SK-N-SH (cell line): ENCODE measurements around the gene CSTF2T. TPM values are rescaled to one million over a fixed set of nuclear protein-coding genes. Genes with fewer than 3 reads are reported as not detected.

Experiments
- CTCF ChIA-PET: fragments of 300-600, 350-600 bp; formaldehyde crosslinking; extraction: SDS; loops from one replicate; lab custom pipeline; 2021; lab: Yijun Ruan, JAX
- POLR2A ChIA-PET: fragments of 350-600 bp; sonication (Branson Sonifier 250); formaldehyde crosslinking; extraction: SDS; loops from one replicate; lab custom pipeline; 2020; ENCODE audit warnings: antibody characterized with exemption, inconsistent platforms; lab: Yijun Ruan, JAX
- DNase-seq: peaks from one replicate; pipeline ENCODE4 v3.0.0; 2012
- H2AFZ ChIP-seq: fragments of 200-600 bp; sonication (generic); 2 replicates; pipeline ENCODE4 v1.8.1; 2016; ENCODE audit warnings: antibody characterized with exemption, mild to moderate bottlenecking, low read depth
- H3F3A ChIP-seq: fragments of 200-600 bp; sonication (generic); replicated peaks from 2 replicates; pipeline ENCODE3; 2016; ENCODE audit warnings: antibody characterized with exemption, mild to moderate bottlenecking; ENCODE audit not compliant: insufficient read depth
- H3K27ac ChIP-seq, 2 experiments: fragments of 200-500 bp in 1 of 2; fragments of 200-600 bp in 1 of 2; sonication (Bioruptor generic) in 1 of 2; sonication (generic), shearing (Covaris generic) in 1 of 2; 2 replicates each; pipeline versions ENCODE4 v1.5.1 to v1.6.1; 2014 to 2016; ENCODE audit warnings: low read depth in 2 of 2, inconsistent platforms in 1 of 2, low read length in 1 of 2, mild to moderate bottlenecking in 1 of 2, mixed read lengths in 1 of 2
- H3K27me3 ChIP-seq: fragments of 200-600 bp; sonication (generic), shearing (Covaris generic); 2 replicates; pipeline ENCODE4 v1.6.1; 2016; ENCODE audit warnings: mixed run types; ENCODE audit not compliant: insufficient read depth
- H3K36me3 ChIP-seq, 2 experiments: fragments of 200-500 bp in 1 of 2; fragments of 200-600 bp in 1 of 2; sonication (Bioruptor generic) in 1 of 2; sonication (generic) in 1 of 2; replicated peaks in 1 of 2; 2 replicates each; pipeline versions ENCODE3 to v1.5.1; 2014 to 2016; ENCODE audit warnings: low read length in 1 of 2, mild to moderate bottlenecking in 1 of 2; ENCODE audit not compliant: insufficient read depth in 2 of 2, control insufficient read depth in 1 of 2
- H3K4me1 ChIP-seq, 2 experiments: fragments of 200-500 bp in 1 of 2; fragments of 200-600 bp in 1 of 2; sonication (Bioruptor generic) in 1 of 2; sonication (generic), shearing (Covaris generic) in 1 of 2; 2 replicates each; pipeline versions ENCODE4 v1.5.1 to v1.6.1; 2014 to 2016; ENCODE audit warnings: low read depth in 1 of 2, low read length in 1 of 2, mixed run types in 1 of 2; ENCODE audit not compliant: insufficient read depth in 2 of 2, control insufficient read depth in 1 of 2
- H3K4me2 ChIP-seq: fragments of 200-600 bp; sonication (generic), shearing (Covaris generic); 2 replicates; pipeline ENCODE4 v1.6.1; 2017; ENCODE audit warnings: mixed run types
- H3K4me3 ChIP-seq, 2 experiments: fragments of 200-500 bp in 1 of 2; fragments of 200-600 bp in 1 of 2; sonication (Bioruptor generic) in 1 of 2; sonication (generic), shearing (Covaris generic) in 1 of 2; 2 replicates each; pipeline versions ENCODE4 v1.5.1 to v1.8.1; 2014 to 2016; ENCODE audit warnings: low read depth in 2 of 2, inconsistent platforms in 1 of 2, low read length in 1 of 2, mild to moderate bottlenecking in 1 of 2, mixed read lengths in 1 of 2, moderate library complexity in 1 of 2
- H3K79me2 ChIP-seq: fragments of 200-600 bp; sonication (generic); 2 replicates; pipeline ENCODE4 v1.8.1; 2017; ENCODE audit warnings: mild to moderate bottlenecking; ENCODE audit not compliant: insufficient read depth
- H3K9ac ChIP-seq: fragments of 200-600 bp; sonication (generic); 2 replicates; pipeline ENCODE4 v1.6.1; 2017; ENCODE audit warnings: mixed run types
- H3K9me2 ChIP-seq: fragments of 200-600 bp; sonication (generic); 2 replicates; pipeline ENCODE4 v1.6.1; 2017; ENCODE audit warnings: mixed run types
- H3K9me3 ChIP-seq: fragments of 200-600 bp; sonication (generic); 2 replicates; pipeline ENCODE4 v1.6.1; 2017; ENCODE audit warnings: mixed run types, mild to moderate bottlenecking, moderate library complexity
- H4K20me1 ChIP-seq: fragments of 200-600 bp; sonication (generic); 2 replicates; pipeline ENCODE4 v1.6.1; 2017; ENCODE audit warnings: mild to moderate bottlenecking, mixed run types; ENCODE audit not compliant: insufficient read depth
- CHD2 ChIP-seq: fragments of 150-350 bp; IDR thresholded peaks from 2 replicates; pipeline ENCODE4 v1.6.1; 2018; ENCODE audit warnings: low read length; ENCODE audit not compliant: partially characterized antibody
- CTCF ChIP-seq: fragments of 200-600 bp; sonication (generic); IDR thresholded peaks from 2 replicates; pipeline ENCODE4 v1.6.1; 2017; ENCODE audit warnings: antibody characterized with exemption, mild to moderate bottlenecking, moderate library complexity
- EP300 ChIP-seq, 2 experiments: IDR thresholded peaks; 2 replicates each; pipeline versions ENCODE4 v1.4.0 to v1.6.1; 2012; ENCODE audit warnings: borderline replicate concordance in 1 of 2, low read depth in 1 of 2, low read length in 1 of 2
- EZH2phosphoT487 ChIP-seq: fragments of 200-600 bp; sonication (generic); IDR thresholded peaks from 2 replicates; pipeline ENCODE4 v1.6.1; 2017; ENCODE audit warnings: low read depth, mixed run types, mild to moderate bottlenecking, antibody characterized with exemption, moderate library complexity, borderline replicate concordance
- FOSL2 ChIP-seq: IDR thresholded peaks from 2 replicates; pipeline ENCODE4 v1.4.0; 2012; ENCODE audit warnings: low read depth, mild to moderate bottlenecking, moderate library complexity, borderline replicate concordance
- JUND ChIP-seq: IDR thresholded peaks from 2 replicates; pipeline ENCODE4 v1.4.0; 2012
- NFIC ChIP-seq: IDR thresholded peaks from 2 replicates; pipeline ENCODE4 v1.4.0; 2012; ENCODE audit warnings: borderline replicate concordance
- NRF1 ChIP-seq: IDR thresholded peaks from 2 replicates; pipeline ENCODE4 v1.6.1; 2012; ENCODE audit warnings: low read depth, mild to moderate bottlenecking, low read length
- PBX3 ChIP-seq: IDR thresholded peaks from 2 replicates; pipeline ENCODE4; 2012
- RAD21 ChIP-seq: IDR thresholded peaks from 2 replicates; pipeline ENCODE4 v1.6.1; 2012; ENCODE audit warnings: mild to moderate bottlenecking, low read length
- TEAD4 ChIP-seq: IDR thresholded peaks from 2 replicates; pipeline ENCODE4 v1.4.0; 2012; ENCODE audit warnings: mild to moderate bottlenecking, borderline replicate concordance; ENCODE audit not compliant: insufficient read depth
- USF1 ChIP-seq: IDR thresholded peaks from 2 replicates; pipeline ENCODE4 v1.4.0; 2012; ENCODE audit warnings: low read depth, borderline replicate concordance
- USF2 ChIP-seq: fragments of 150-350 bp; IDR thresholded peaks from 2 replicates; pipeline ENCODE4 v1.6.1; 2017; ENCODE audit warnings: antibody characterized with exemption, low read length, low read depth, borderline replicate concordance
- WGBS: methylation state at CpG from one replicate; pipeline ENCODE4 v1.1.6; 2017; ENCODE audit warnings: low lambda C conversion rate; 5-methylcytosine and 5-hydroxymethylcytosine counted together
- polyA plus RNA-seq, 3 experiments: library from polyadenylated mRNA; depleted of rRNA; stranded (reverse); fragments of >200 nt; gene quantifications; 2 replicates each; pipeline ENCODE4 v1.2.3, GENCODE V29; 2012

The CSTF2T gene
- polyA plus RNA-seq, 1 of the 3 experiments (the other 2 are of a cell fraction) = 4.3 TPM

- no peak for TF ChIP-seq USF2
- no peak for TF ChIP-seq CHD2
Measured at GRCh38 chr10:51748959-51749358, 49.6 kb upstream of the CSTF2T start (continued).

- H3K79me2 ChIP-seq = no peaks in the 10 kb centered on the region
- TF ChIP-seq EP300 (IDR thresholded peaks at IDR 0.05; ENCODE audit: borderline replicate concordance in 1 of 2, low read depth in 1 of 2, low read length in 1 of 2) (no peak), NRF1 (no peak), TEAD4 (no peak), PBX3 (no peak), RAD21 (no peak), CHD2 (no peak), FOSL2 (no peak), JUND (no peak), NFIC (no peak), EZH2phosphoT487 (no peak), CTCF (no peak), USF1 (no peak)
- no peaks in the 10 kb centered on the region for H3K9me3 ChIP-seq
- no peak overlapping the region for H3K4me2 ChIP-seq
- H3K4me3 ChIP-seq = no peak overlapping the region
- H2AFZ ChIP-seq = no peak overlapping the region
- H3K9me2 ChIP-seq = no peaks in the 10 kb centered on the region
- no peaks in the 10 kb centered on the region for H3F3A ChIP-seq
- no peak overlapping the region for H3K9ac ChIP-seq
- no peaks in the 10 kb centered on the region for H3K36me3 ChIP-seq
- POLR2A ChIA-PET = no interaction called here
- H3K27me3 ChIP-seq = no peaks in the 10 kb centered on the region
- DNase-seq = no peak
- CTCF ChIA-PET = no interaction called here
- WGBS = 82% methylated on average over 1 of the region's 1 CpG
- H3K4me1 ChIP-seq = no peaks in the 10 kb centered on the region
- no peak overlapping the region for H3K27ac ChIP-seq
- no peaks in the 10 kb centered on the region for H4K20me1 ChIP-seq
Measured at GRCh38 chr10:51747216-51747615, 47.8 kb upstream of the CSTF2T start.
